GM21723 (cell line): Measurements from ENCODE around the gene RUFY3.
A peak's percentile ranks its signal among the peaks of the same experiment; 100 is the strongest.
"Not testable (repeated sequence)": the region's sequence is repeated elsewhere in the genome, so short reads cannot be mapped to it uniquely, and the experiment has no call there.

Source experiments
- ATAC-seq: cut with Tn5 transposase; IDR thresholded peaks from one replicate; pipeline ENCODE4 v1.9.1; 2021; ENCODE audit warnings: mild to moderate bottlenecking, moderate library complexity; ENCODE audit not compliant: unreplicated experiment

Gene RUFY3

GRCh38 chr4:70838666-70839588, 117.2 kb downstream of the RUFY3 start:
- ATAC-seq = peak; percentile 55

GRCh38 chr4:70839589-70840093, 117.9 kb downstream of the RUFY3 start, which contains the start of gene GRSF1:
Gene GRSF1 (minus strand): TSS chr4:70839890. CDS start chr4:70839827, 63 bp downstream.
- ATAC-seq = peak; percentile 66

GRCh38 chr4:70840137-70840536, 118.4 kb downstream of the RUFY3 start:
- not testable (repeated sequence) for ATAC-seq

- ATAC-seq = not testable (repeated sequence)
Observed at GRCh38 chr4:70840631-70841030, 118.9 kb downstream of the RUFY3 start.

- ATAC-seq = no peak
Observed at GRCh38 chr4:70841211-70841610, 119.4 kb downstream of the RUFY3 start.

GRCh38 chr4:70841951-70842350, 120.2 kb downstream of the RUFY3 start:
- ATAC-seq = no peak

GRCh38 chr4:70842761-70843435, 121.1 kb downstream of the RUFY3 start:
- ATAC-seq = no peak

- no peak for ATAC-seq
Observed at GRCh38 chr4:70844180-70844579, 122.4 kb downstream of the RUFY3 start.

- no peak for ATAC-seq
Observed at GRCh38 chr4:70849291-70849690, 127.5 kb downstream of the RUFY3 start.

- no peak for ATAC-seq
Observed at GRCh38 chr4:70855464-70855863, 133.7 kb downstream of the RUFY3 start.
